Measurements from ENCODE around the gene QSOX2. TPM values are rescaled to one million over a fixed set of nuclear protein-coding genes. Genes with fewer than 3 reads are reported as not detected.

Gene QSOX2
- polyA plus RNA-seq, 1 experiment: 14.7 TPM

GRCh38 chr9:136220017-136220729 lies 25.4 kb downstream of the QSOX2 start:
- no peak for DNase-seq (ENCODE audit: low read depth, low spot score)
- H3K27ac ChIP-seq (ENCODE audit: low read depth, low read length): no peak overlapping the region
- no peak for TF ChIP-seq CTCF (IDR thresholded peaks at IDR 0.05; ENCODE audit: low read depth, low read length)
- no peak overlapping the region for H3K4me3 ChIP-seq (ENCODE audit: low read depth, low read length)
- ChIA-PET POLR2A (no interaction called here), CTCF (no interaction called here)
- H3K27me3 ChIP-seq (ENCODE audit: control insufficient read depth, insufficient read depth, low read length): peaks cover 2% of the 10 kb centered on the region
- H3K9me3 ChIP-seq (ENCODE audit: control insufficient read depth, insufficient read depth, low read length): no peaks in the 10 kb centered on the region

- Histone ChIP-seq H3K27me3 (ENCODE audit: control insufficient read depth, insufficient read depth, low read length) (peaks cover 2% of the 10 kb centered on the region), H3K27ac (ENCODE audit: low read depth, low read length) (no peak overlapping the region), H3K9me3 (ENCODE audit: control insufficient read depth, insufficient read depth, low read length) (peaks cover 3% of the 10 kb centered on the region), H3K4me3 (ENCODE audit: low read depth, low read length) (no peak overlapping the region)
- TF ChIP-seq CTCF (IDR thresholded peaks at IDR 0.05; ENCODE audit: low read depth, low read length): no peak
- POLR2A ChIA-PET: no interaction called here
- peak; percentile 1 for DNase-seq (ENCODE audit: low read depth, low spot score)
- CTCF ChIA-PET: no interaction called here
Measured at GRCh38 chr9:136219276-136219675, 26.3 kb downstream of the QSOX2 start.

GRCh38 chr9:136218673-136219072 lies 26.9 kb downstream of the QSOX2 start:
- POLR2A ChIA-PET: no interaction called here
- Histone ChIP-seq H3K4me3 (ENCODE audit: low read depth, low read length) (no peak overlapping the region), H3K27ac (ENCODE audit: low read depth, low read length) (no peak overlapping the region), H3K9me3 (ENCODE audit: control insufficient read depth, insufficient read depth, low read length) (peaks cover 4% of the 10 kb centered on the region), H3K27me3 (ENCODE audit: control insufficient read depth, insufficient read depth, low read length) (peaks cover 2% of the 10 kb centered on the region)
- DNase-seq (ENCODE audit: low read depth, low spot score): no peak
- CTCF ChIA-PET: interaction anchor here (1.2 kb wide), 1 partner anchor 8 kb away, joined by 6 read pairs; no protein-coding TSS in a partner anchor
- no peak for TF ChIP-seq CTCF (IDR thresholded peaks at IDR 0.05; ENCODE audit: low read depth, low read length)

GRCh38 chr9:136218271-136218670 lies 27.3 kb downstream of the QSOX2 start:
- DNase-seq (ENCODE audit: low read depth, low spot score): no peak
- ChIA-PET CTCF (interaction anchor here (1.2 kb wide), 1 partner anchor 8 kb away, joined by 6 read pairs; no protein-coding TSS in a partner anchor), POLR2A (no interaction called here)
- Histone ChIP-seq H3K27me3 (ENCODE audit: control insufficient read depth, insufficient read depth, low read length) (peaks cover 2% of the 10 kb centered on the region), H3K27ac (ENCODE audit: low read depth, low read length) (no peak overlapping the region), H3K9me3 (ENCODE audit: control insufficient read depth, insufficient read depth, low read length) (peaks cover 4% of the 10 kb centered on the region), H3K4me3 (ENCODE audit: low read depth, low read length) (no peak overlapping the region)
- TF ChIP-seq CTCF (IDR thresholded peaks at IDR 0.05; ENCODE audit: low read depth, low read length): no peak

- H3K27me3 ChIP-seq (ENCODE audit: control insufficient read depth, insufficient read depth, low read length): peaks cover 2% of the 10 kb centered on the region
- DNase-seq (ENCODE audit: low read depth, low spot score): no peak
- TF ChIP-seq CTCF (IDR thresholded peaks at IDR 0.05; ENCODE audit: low read depth, low read length): no peak
- no peak overlapping the region for H3K27ac ChIP-seq (ENCODE audit: low read depth, low read length)
- H3K4me3 ChIP-seq (ENCODE audit: low read depth, low read length): no peak overlapping the region
- CTCF ChIA-PET: no interaction called here
- POLR2A ChIA-PET: no interaction called here
- peaks cover 4% of the 10 kb centered on the region for H3K9me3 ChIP-seq (ENCODE audit: control insufficient read depth, insufficient read depth, low read length)
Measured at GRCh38 chr9:136216541-136217244, 28.9 kb downstream of the QSOX2 start.

Data from AG04450 (cell line).